DOHH2 (cell line): ENCODE results near the gene CLASP2.

Source experiments
- H3F3A ChIP-seq: fragments of 200-600 bp; sonication (generic), shearing (Covaris generic); 2 replicates; pipeline ENCODE4 v1.6.0; 2016; ENCODE audit warnings: antibody characterized with exemption, mild to moderate bottlenecking; ENCODE audit not compliant: control insufficient read depth, insufficient read depth
- H3K27ac ChIP-seq: fragments of 200-600 bp; sonication (generic); 2 replicates; pipeline ENCODE4 v1.5.1; 2014; ENCODE audit warnings: low read depth, mild to moderate bottlenecking, low read length, moderate library complexity
- H3K27me3 ChIP-seq: fragments of 200-600 bp; sonication (generic); 2 replicates; pipeline ENCODE4 v1.6.1; 2014; ENCODE audit warnings: mild to moderate bottlenecking, low read length, mixed read lengths; ENCODE audit not compliant: control insufficient read depth
- H3K36me3 ChIP-seq: fragments of 200-600 bp; sonication (generic); 2 replicates; pipeline ENCODE4 v1.6.1; 2014; ENCODE audit warnings: mild to moderate bottlenecking, low read length, moderate library complexity, mixed read lengths; ENCODE audit not compliant: control insufficient read depth
- H3K4me1 ChIP-seq: fragments of 200-600 bp; sonication (generic); 2 replicates; pipeline ENCODE4 v1.6.1; 2014; ENCODE audit warnings: mild to moderate bottlenecking, low read length, mixed read lengths; ENCODE audit not compliant: control insufficient read depth
- H3K4me2 ChIP-seq: fragments of 200-600 bp; sonication (generic); 2 replicates; pipeline ENCODE4 v1.6.0; 2014; ENCODE audit warnings: mild to moderate bottlenecking, low read length, moderate library complexity
- H3K4me3 ChIP-seq: fragments of 200-600 bp; sonication (generic); 2 replicates; pipeline ENCODE4 v1.5.1; 2014; ENCODE audit warnings: mild to moderate bottlenecking, low read length, mixed read lengths
- H3K79me2 ChIP-seq: fragments of 200-600 bp; sonication (generic); 2 replicates; pipeline ENCODE4 v1.6.1; 2014; ENCODE audit warnings: mild to moderate bottlenecking, low read length, mixed read lengths; ENCODE audit not compliant: control insufficient read depth
- H3K9me2 ChIP-seq: fragments of 200-600 bp; sonication (generic); replicated peaks from 2 replicates; pipeline ENCODE4 v1.6.1; 2014; ENCODE audit warnings: mild to moderate bottlenecking, low read length, mixed read lengths; ENCODE audit not compliant: control insufficient read depth
- H3K9me3 ChIP-seq: fragments of 200-600 bp; sonication (generic); 2 replicates; pipeline ENCODE4 v1.6.1; 2014; ENCODE audit warnings: antibody characterized with exemption, low read length, mixed read lengths; ENCODE audit not compliant: control insufficient read depth, insufficient read depth
- H4K20me1 ChIP-seq: fragments of 200-600 bp; sonication (generic); 2 replicates; pipeline ENCODE4 v1.6.0; 2014; ENCODE audit warnings: low read depth, mild to moderate bottlenecking, antibody characterized with exemption, low read length, moderate library complexity; ENCODE audit not compliant: control insufficient read depth, insufficient read depth
- EZH2phosphoT487 ChIP-seq: fragments of 200-600 bp; sonication (generic); IDR thresholded peaks from 2 replicates; pipeline ENCODE4 v1.6.1; 2017; ENCODE audit warnings: borderline replicate concordance, mild to moderate bottlenecking, antibody characterized with exemption, low read length, moderate library complexity, mixed read lengths
- TF ChIP-seq, protein P1 (sequence below): fragments of 200-600 bp; sonication (generic); IDR thresholded peaks from one replicate; pipeline ENCODE4 v1.5.1; 2014; ENCODE audit warnings: antibody characterized with exemption, mild to moderate bottlenecking, low read depth, low read length; ENCODE audit not compliant: poor library complexity, severe bottlenecking

The CLASP2 gene

GRCh38 chr3:33663042-33663441, 55.0 kb downstream of the CLASP2 start:
- H3K9me2 ChIP-seq: no peaks in the 10 kb centered on the region
- H3K79me2 ChIP-seq: peaks cover 26% of the 10 kb centered on the region
- H3K4me3 ChIP-seq: no peak overlapping the region
- no peaks in the 10 kb centered on the region for H4K20me1 ChIP-seq
- H3K36me3 ChIP-seq: peaks cover 12% of the 10 kb centered on the region
- peaks cover 40% of the 10 kb centered on the region for H3K4me1 ChIP-seq
- no peak overlapping the region for H3K4me2 ChIP-seq
- no peaks in the 10 kb centered on the region for H3K27me3 ChIP-seq
- 0 out of 2 replicates have a peak, but pooled peaks cover 2% of the 10 kb centered on the region for H3F3A ChIP-seq
- no peak for TF ChIP-seq EZH2phosphoT487
- TF ChIP-seq, protein P1, sequence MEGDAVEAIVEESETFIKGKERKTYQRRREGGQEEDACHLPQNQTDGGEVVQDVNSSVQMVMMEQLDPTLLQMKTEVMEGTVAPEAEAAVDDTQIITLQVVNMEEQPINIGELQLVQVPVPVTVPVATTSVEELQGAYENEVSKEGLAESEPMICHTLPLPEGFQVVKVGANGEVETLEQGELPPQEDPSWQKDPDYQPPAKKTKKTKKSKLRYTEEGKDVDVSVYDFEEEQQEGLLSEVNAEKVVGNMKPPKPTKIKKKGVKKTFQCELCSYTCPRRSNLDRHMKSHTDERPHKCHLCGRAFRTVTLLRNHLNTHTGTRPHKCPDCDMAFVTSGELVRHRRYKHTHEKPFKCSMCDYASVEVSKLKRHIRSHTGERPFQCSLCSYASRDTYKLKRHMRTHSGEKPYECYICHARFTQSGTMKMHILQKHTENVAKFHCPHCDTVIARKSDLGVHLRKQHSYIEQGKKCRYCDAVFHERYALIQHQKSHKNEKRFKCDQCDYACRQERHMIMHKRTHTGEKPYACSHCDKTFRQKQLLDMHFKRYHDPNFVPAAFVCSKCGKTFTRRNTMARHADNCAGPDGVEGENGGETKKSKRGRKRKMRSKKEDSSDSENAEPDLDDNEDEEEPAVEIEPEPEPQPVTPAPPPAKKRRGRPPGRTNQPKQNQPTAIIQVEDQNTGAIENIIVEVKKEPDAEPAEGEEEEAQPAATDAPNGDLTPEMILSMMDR: no peak
- no peaks in the 10 kb centered on the region for H3K9me3 ChIP-seq
- no peak overlapping the region for H3K27ac ChIP-seq

DNA sequence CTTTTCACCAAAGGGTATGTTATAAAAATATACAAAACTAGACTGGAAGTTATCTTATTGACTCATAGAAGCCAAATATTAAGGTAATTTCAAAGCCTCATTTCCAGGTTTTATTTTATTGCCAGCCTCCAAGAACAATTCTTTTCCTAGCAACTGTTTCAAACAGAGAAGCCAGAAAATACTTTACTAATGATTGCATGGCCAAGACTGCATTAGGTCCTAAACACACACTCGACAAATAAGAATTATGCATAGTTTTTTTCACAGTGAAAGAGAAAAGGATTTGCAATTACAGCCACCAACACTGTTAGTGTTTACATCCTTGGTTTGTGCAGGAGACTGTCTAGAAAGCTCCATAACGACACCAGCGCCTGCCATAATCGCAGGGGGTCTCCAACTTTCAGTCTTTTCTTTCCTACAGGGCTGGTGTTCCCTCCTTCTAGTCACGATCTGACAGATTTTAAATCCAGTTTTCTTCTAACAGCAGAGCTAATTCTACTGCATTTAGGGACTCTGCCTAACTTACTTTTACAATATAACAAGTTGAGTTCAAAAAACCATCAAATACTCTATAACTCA, 58.1 kb downstream of the CLASP2 start:
- Histone ChIP-seq H3F3A (0 out of 2 replicates have a peak, but pooled peaks cover 2% of the 10 kb centered on the region), H3K79me2 (peaks cover 39% of the 10 kb centered on the region), H3K27ac (peak overlapping the region; percentile 64), H4K20me1 (no peaks in the 10 kb centered on the region), H3K4me3 (peak overlapping the region; percentile 66), H3K9me3 (no peaks in the 10 kb centered on the region), H3K27me3 (no peaks in the 10 kb centered on the region), H3K36me3 (peaks cover 12% of the 10 kb centered on the region), H3K4me1 (peaks cover 40% of the 10 kb centered on the region), H3K9me2 (no peaks in the 10 kb centered on the region), H3K4me2 (peak overlapping the region; percentile 83)
- TF ChIP-seq, protein P1: no peak
- no peak for TF ChIP-seq EZH2phosphoT487

DNA sequence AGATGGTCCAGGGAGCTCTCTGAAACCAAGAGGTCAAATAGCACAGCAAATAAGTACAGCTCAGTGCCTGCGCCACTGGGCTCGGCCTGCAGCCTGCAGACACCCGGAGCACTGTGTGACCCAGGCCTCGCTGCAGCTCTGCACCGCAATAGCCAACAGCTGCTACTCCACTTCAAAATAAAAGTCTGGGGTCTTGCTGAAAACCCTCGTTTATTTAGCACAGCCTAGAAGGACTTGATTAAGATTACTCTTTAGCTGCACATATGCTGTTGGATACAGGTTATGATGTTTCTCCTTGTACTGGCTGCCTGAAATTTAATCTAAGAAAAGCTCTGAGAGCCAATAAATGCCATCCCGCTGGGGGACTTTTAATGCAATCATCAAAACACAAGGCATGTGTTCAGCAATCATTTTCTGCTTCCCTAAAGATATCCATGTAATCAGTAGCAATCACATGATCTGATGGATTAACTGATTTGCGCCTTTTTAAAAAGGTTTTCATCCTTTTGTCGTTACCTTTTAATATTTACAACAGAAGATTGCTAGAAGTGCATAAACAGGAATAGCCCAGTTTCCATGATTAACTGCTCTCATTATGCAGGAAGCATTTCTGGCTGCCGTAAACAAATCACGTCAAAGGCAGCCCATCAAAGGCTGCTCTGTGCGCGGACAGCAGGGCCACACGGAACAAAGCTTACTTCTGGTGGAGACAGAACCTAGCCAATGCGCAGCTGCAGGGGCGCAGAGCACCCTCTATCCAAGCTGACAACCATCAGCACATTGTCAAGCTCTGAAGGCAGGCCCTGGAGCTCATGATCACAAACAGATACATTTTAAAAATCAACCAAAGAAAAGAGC, 58.8 kb downstream of the CLASP2 start:
- Histone ChIP-seq H3F3A (0 out of 2 replicates have a peak, but pooled peaks cover 2% of the 10 kb centered on the region), H3K27me3 (no peaks in the 10 kb centered on the region), H3K4me2 (peak overlapping the region; percentile 83), H4K20me1 (no peaks in the 10 kb centered on the region), H3K36me3 (peaks cover 12% of the 10 kb centered on the region), H3K4me1 (peaks cover 40% of the 10 kb centered on the region), H3K79me2 (peaks cover 41% of the 10 kb centered on the region), H3K9me3 (no peaks in the 10 kb centered on the region), H3K9me2 (no peaks in the 10 kb centered on the region), H3K4me3 (peak overlapping the region; percentile 66), H3K27ac (peak overlapping the region; percentile 64)
- TF ChIP-seq EZH2phosphoT487: no peak
- TF ChIP-seq, protein P1: no peak
